Activated naive CD4-positive, alpha-beta T cell treated with anti-CD3 and anti-CD28 coated beads, Interleukin-2, amount 50 U/mL, for 72 hours (primary cell): ENCODE results near the gene FGFR2. TPM values are rescaled to one million over a fixed set of nuclear protein-coding genes. Genes with fewer than 3 reads are reported as not detected.

ENCODE experiments used
- ATAC-seq, 2 donors: fragments of 150-1000 bp; cut with Tn5 transposase; 2 replicates each; pipeline ENCODE4 v1.10.0; 2021; ENCODE audit warnings: mild to moderate bottlenecking in 2 of 2, moderate library complexity in 2 of 2
- DNase-seq, 2 donors: peaks; one replicate each; pipeline ENCODE4 v3.0.0; 2021 to 2022; ENCODE audit warnings: low spot score in 2 of 2
- H3K27ac Mint-ChIP-seq, 2 donors: one replicate each; pipeline ENCODE4 v1.8.0; 2022; ENCODE audit warnings: mild to moderate bottlenecking in 2 of 2, mixed read lengths in 2 of 2
- H3K36me3 Mint-ChIP-seq, 2 donors: one replicate each; pipeline ENCODE4 v1.8.0; 2022; ENCODE audit warnings: mixed read lengths in 2 of 2
- H3K9me3 Mint-ChIP-seq, 2 donors: one replicate each; pipeline ENCODE4 v1.8.0; 2022; ENCODE audit warnings: mixed read lengths in 2 of 2
- total RNA-seq, 2 donors: library from RNA; stranded (reverse); gene quantifications; one replicate each; pipeline ENCODE4 v1.2.3, GENCODE V29; 2022

Gene FGFR2
- total RNA-seq, 2 donors from 2014 or later, result not detected

GRCh38 chr10:121442086-121442935 is 155.9 kb downstream of the FGFR2 start:
- H3K36me3 Mint-ChIP-seq, result no peaks in the 10 kb centered on the region

GRCh38 chr10:121440461-121440860 is 157.8 kb downstream of the FGFR2 start:
- ATAC-seq (no peak), DNase-seq (no peak)
- Mint-ChIP-seq H3K9me3 (no peaks in the 10 kb centered on the region), H3K36me3 (no peaks in the 10 kb centered on the region), H3K27ac (no peak overlapping the region)

More at GRCh38 chr10:121442086-121442935, 155.9 kb downstream of the FGFR2 start:
- Mint-ChIP-seq H3K9me3 (no peaks in the 10 kb centered on the region), H3K27ac (no peak overlapping the region)
- DNase-seq (no peak), ATAC-seq (no peak)

GRCh38 chr10:121438333-121438732 is 159.9 kb downstream of the FGFR2 start:
- DNase-seq (no peak), ATAC-seq (no peak)
- H3K27ac Mint-ChIP-seq, result no peak overlapping the region
- no peaks in the 10 kb centered on the region for H3K36me3 Mint-ChIP-seq
- no peaks in the 10 kb centered on the region for H3K9me3 Mint-ChIP-seq

- Mint-ChIP-seq H3K9me3 (no peaks in the 10 kb centered on the region), H3K36me3 (no peaks in the 10 kb centered on the region), H3K27ac (no peak overlapping the region)
- no peak for ATAC-seq
- no peak for DNase-seq
Observed at GRCh38 chr10:121437596-121437995, 160.6 kb downstream of the FGFR2 start.

GRCh38 chr10:121436630-121437341 is 161.5 kb downstream of the FGFR2 start:
- DNase-seq, result no peak
- Mint-ChIP-seq H3K36me3 (no peaks in the 10 kb centered on the region), H3K9me3 (no peaks in the 10 kb centered on the region), H3K27ac (no peak overlapping the region)
- ATAC-seq, result no peak

- ATAC-seq (no peak), DNase-seq (no peak)
- Mint-ChIP-seq H3K9me3 (no peaks in the 10 kb centered on the region), H3K27ac (no peak overlapping the region), H3K36me3 (no peaks in the 10 kb centered on the region)
Observed at GRCh38 chr10:121436281-121436629, 162.0 kb downstream of the FGFR2 start.

GRCh38 chr10:121435099-121435875 is 163.0 kb downstream of the FGFR2 start:
- DNase-seq (no peak), ATAC-seq (no peak)
- H3K27ac Mint-ChIP-seq, result no peak overlapping the region
- H3K9me3 Mint-ChIP-seq, result peaks cover 7 to 8% of the 10 kb centered on the region in 2 donors
- H3K36me3 Mint-ChIP-seq, result no peaks in the 10 kb centered on the region

GRCh38 chr10:121433965-121434364 is 164.3 kb downstream of the FGFR2 start:
- DNase-seq, result no peak
- H3K36me3 Mint-ChIP-seq, result no peaks in the 10 kb centered on the region
- H3K27ac Mint-ChIP-seq, result no peak overlapping the region
- peaks cover 8 to 13% of the 10 kb centered on the region in 2 donors for H3K9me3 Mint-ChIP-seq
- ATAC-seq, result no peak

- Mint-ChIP-seq H3K36me3 (no peaks in the 10 kb centered on the region), H3K27ac (no peak overlapping the region), H3K9me3 (peaks cover 8 to 17% of the 10 kb centered on the region in 2 donors)
- DNase-seq, result no peak
- ATAC-seq, result no peak
Observed at GRCh38 chr10:121428867-121429266, 169.4 kb downstream of the FGFR2 start.
